Naive thymus-derived CD4-positive, alpha-beta T cell (primary cell): ENCODE measurements around the gene PIGC. TPM values are rescaled to one million over a fixed set of nuclear protein-coding genes. Genes with fewer than 3 reads are reported as not detected.

Source experiments
- ATAC-seq: fragments of 150-1000 bp; cut with Tn5 transposase; 2 replicates; pipeline ENCODE4 v1.10.0; 2021; ENCODE audit warnings: mild to moderate bottlenecking, moderate library complexity
- CTCF ChIA-PET: fragments of 350-600 bp; sonication (Branson Sonifier 250); formaldehyde crosslinking; loops from one replicate; lab custom pipeline; 2021; ENCODE audit warnings: antibody characterized with exemption; lab: Charles Lee
- POLR2A ChIA-PET: fragments of 350-600 bp; sonication (Branson Sonifier 250); formaldehyde crosslinking; loops from one replicate; lab custom pipeline; 2021; ENCODE audit warnings: antibody characterized with exemption, inconsistent platforms; lab: Charles Lee
- DNase-seq, 9 donors: peaks; one replicate each; pipeline versions ENCODE4 v3.0.0 to v3.0.0-alpha.2; 2020 to 2022; ENCODE audit warnings: mixed read lengths in 1 of 9
- H3K27ac ChIP-seq: one replicate; pipeline ENCODE4 v1.7.0; 2013; ENCODE audit warnings: mild to moderate bottlenecking, low read depth, low read length, moderate library complexity
- H3K27me3 ChIP-seq, 2 donors: one replicate each; pipeline ENCODE4 v1.7.0; 2013; ENCODE audit warnings: low read length in 2 of 2, mild to moderate bottlenecking in 2 of 2, moderate library complexity in 2 of 2; ENCODE audit not compliant: control insufficient read depth in 2 of 2, insufficient read depth in 2 of 2
- H3K36me3 ChIP-seq, 3 experiments: 1 replicate in 2 of 3; 2 replicates in 1 of 3; pipeline ENCODE4 v1.7.0; 2013; ENCODE audit warnings: low read length in 3 of 3, mild to moderate bottlenecking in 3 of 3, moderate library complexity in 1 of 3; ENCODE audit not compliant: insufficient read depth in 3 of 3, control insufficient read depth in 2 of 3
- H3K4me1 ChIP-seq, 2 donors: one replicate each; pipeline ENCODE4 v1.7.0; 2013; ENCODE audit warnings: low read length in 2 of 2, mild to moderate bottlenecking in 2 of 2, moderate library complexity in 1 of 2; ENCODE audit not compliant: control insufficient read depth in 2 of 2, insufficient read depth in 2 of 2
- H3K4me3 ChIP-seq: 2 replicates; pipeline ENCODE4 v1.7.0; 2013; ENCODE audit warnings: mild to moderate bottlenecking, low read length
- H3K9me3 ChIP-seq, 3 experiments: 1 replicate in 2 of 3; 2 replicates in 1 of 3; pipeline ENCODE4 v1.7.0; 2013; ENCODE audit warnings: low read length in 3 of 3; ENCODE audit not compliant: control insufficient read depth in 2 of 3
- H3K27ac Mint-ChIP-seq, 9 donors: one replicate each; pipeline ENCODE4 v1.8.0; 2020 to 2022; ENCODE audit warnings: mixed read lengths in 9 of 9, mild to moderate bottlenecking in 8 of 9, moderate library complexity in 5 of 9, inconsistent platforms in 2 of 9
- H3K27me3 Mint-ChIP-seq, 5 donors: one replicate each; pipeline ENCODE4 v1.8.0; 2021 to 2022; ENCODE audit warnings: mixed read lengths in 5 of 5, mild to moderate bottlenecking in 1 of 5
- H3K36me3 Mint-ChIP-seq, 5 donors: one replicate each; pipeline ENCODE4 v1.8.0; 2020 to 2022; ENCODE audit warnings: mixed read lengths in 5 of 5, mild to moderate bottlenecking in 3 of 5, inconsistent platforms in 1 of 5
- H3K4me1 Mint-ChIP-seq, 7 donors: one replicate each; pipeline ENCODE4 v1.8.0; 2020 to 2022; ENCODE audit warnings: mixed read lengths in 7 of 7, mild to moderate bottlenecking in 3 of 7, inconsistent platforms in 1 of 7
- H3K4me3 Mint-ChIP-seq, 10 donors: one replicate each; pipeline ENCODE4 v1.8.0; 2020 to 2022; ENCODE audit warnings: mild to moderate bottlenecking in 10 of 10, mixed read lengths in 10 of 10, moderate library complexity in 6 of 10, inconsistent platforms in 2 of 10
- H3K9me3 Mint-ChIP-seq, 11 donors: one replicate each; pipeline ENCODE4 v1.8.0; 2020 to 2022; ENCODE audit warnings: mixed read lengths in 11 of 11, mild to moderate bottlenecking in 4 of 11, inconsistent platforms in 1 of 11, moderate library complexity in 1 of 11
- intact Hi-C, 2 donors: fragments of 100-400 bp; cut with micrococcal nuclease; formaldehyde crosslinking; loops; one replicate each; pipeline ENCODE4 v1.15.1; 2023
- polyA plus RNA-seq, 2 donors: library from polyadenylated mRNA; unstranded; fragments of 300-500 nt; fragmentation: Illumina TruSeq; gene quantifications; one replicate each; pipeline ENCODE4 v1.2.3, GENCODE V29; 2021
- total RNA-seq, 6 experiments: library from RNA in 5 of 6; stranded (reverse) in 5 of 6; gene quantifications; 1 replicate in 5 of 6; 2 replicates in 1 of 6; pipeline ENCODE4 v1.2.3 and lab custom pipeline; 2021 to 2026

The PIGC gene
- total and polyA plus RNA-seq, 7 experiments from 2014 or later: 21.1 to 142 (median 54.4) TPM

DNA sequence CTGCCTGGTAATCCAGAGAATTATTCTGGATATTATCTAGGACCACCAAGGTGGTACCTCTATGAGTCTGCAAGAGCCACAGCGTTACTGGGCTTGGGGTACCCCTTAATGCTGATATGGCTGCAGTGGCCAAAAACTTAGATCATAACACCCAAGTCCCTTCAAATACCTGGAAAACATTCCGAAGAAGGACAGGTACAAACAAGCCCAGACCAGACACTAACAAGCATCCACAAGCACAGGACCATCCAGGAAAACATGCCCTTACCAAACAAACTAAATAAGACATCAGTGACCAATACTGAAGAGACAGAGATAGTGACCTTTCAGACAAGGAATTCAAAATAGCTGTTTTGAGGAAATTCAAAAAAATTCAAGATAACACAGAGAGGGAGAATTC, 20.5 kb downstream of the PIGC start:
- Histone ChIP-seq H3K27me3 (no peaks in the 10 kb centered on the region), H3K4me1 (peaks cover 13 to 31% of the 10 kb centered on the region in 2 donors), H3K36me3 (no peaks in the 10 kb centered on the region), H3K4me3 (no peak overlapping the region), H3K9me3 (no peaks in the 10 kb centered on the region), H3K27ac (no peak overlapping the region)
- no peak for DNase-seq
- Mint-ChIP-seq H3K27ac (peak overlapping the region in 2 of 9 donors; percentile 35 to 39), H3K27me3 (no peaks in the 10 kb centered on the region), H3K4me1 (peaks cover 5 to 44% (median 40%) of the 10 kb centered on the region in 7 donors), H3K36me3 (peaks cover 0 to 5% (median 0%) of the 10 kb centered on the region in 5 donors), H3K4me3 (no peak overlapping the region), H3K9me3 (no peaks in the 10 kb centered on the region)
- ATAC-seq: no peak
- ChIA-PET POLR2A (interaction anchor here (0.6 kb wide), 1 partner anchor 1294 kb away, joined by 3 read pairs; no protein-coding TSS in a partner anchor), CTCF (interaction anchor here (0.6 to 0.7 kb wide), 2 partner anchors 426 to 1795 kb away, joined by 3 to 4 read pairs; no protein-coding TSS in a partner anchor)
- intact Hi-C loops: loop anchor here in 1 of 2 donors (10.0 kb wide), 1 partner anchor 769 kb away; the partner anchor contains the start of gene MYOC

DNA sequence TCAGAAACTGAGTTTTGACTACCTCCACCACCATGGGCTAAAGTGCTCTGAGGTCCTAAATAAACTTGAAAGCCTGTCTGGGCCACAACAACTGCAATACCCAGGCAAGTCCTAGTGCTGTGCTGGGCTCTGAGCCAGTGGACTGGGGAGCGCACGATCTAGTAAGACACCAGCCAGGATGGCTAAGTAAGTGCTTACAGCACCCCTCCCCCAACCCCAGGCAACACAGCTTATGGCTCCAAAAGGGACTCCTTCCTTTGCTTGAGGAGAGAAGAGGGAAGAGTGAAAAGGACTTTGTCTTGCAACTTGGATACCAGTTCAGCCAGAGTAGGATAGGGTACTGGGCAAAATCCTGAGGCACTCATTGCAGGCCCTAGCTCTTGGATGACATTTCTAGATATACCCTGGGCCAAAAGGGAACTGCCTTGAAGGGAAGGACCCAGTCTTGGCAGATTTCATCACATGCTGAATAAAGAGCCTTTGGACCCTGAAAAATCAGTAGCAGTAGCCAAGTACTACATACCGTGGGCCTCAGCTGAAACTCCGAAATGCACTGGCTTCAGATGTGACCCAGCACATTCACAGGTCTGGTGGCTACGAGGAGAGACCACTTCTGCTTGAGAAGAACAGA, 21.8 kb downstream of the PIGC start:
- CTCF ChIA-PET: interaction anchor here (1.3 kb wide), 1 partner anchor 9 kb away, joined by 3 read pairs; no protein-coding TSS in a partner anchor
- Histone ChIP-seq H3K36me3 (no peaks in the 10 kb centered on the region), H3K4me1 (peaks cover 2 to 21% of the 10 kb centered on the region in 2 donors), H3K27me3 (no peaks in the 10 kb centered on the region), H3K27ac (no peak overlapping the region), H3K4me3 (no peak overlapping the region), H3K9me3 (no peaks in the 10 kb centered on the region)
- no peak overlapping the region for H3K4me3 Mint-ChIP-seq
- no peak for DNase-seq
- peak overlapping the region in 6 of 9 donors; percentile 5 to 60 (median 44) for H3K27ac Mint-ChIP-seq
- peaks cover 0 to 7% (median 3%) of the 10 kb centered on the region in 5 donors for H3K36me3 Mint-ChIP-seq
- ATAC-seq: no peak
- peaks cover 0 to 2% (median 0%) of the 10 kb centered on the region in 5 donors for H3K27me3 Mint-ChIP-seq
- intact Hi-C loops: loop anchor here in 1 of 2 donors (10.0 kb wide), 1 partner anchor 767 kb away; the partner anchor contains the start of gene MYOC
- POLR2A ChIA-PET: interaction anchor here (0.6 kb wide), 1 partner anchor 27 kb away, joined by 3 read pairs; no protein-coding TSS in a partner anchor
- peaks cover 5 to 47% (median 44%) of the 10 kb centered on the region in 7 donors for H3K4me1 Mint-ChIP-seq
- H3K9me3 Mint-ChIP-seq: no peaks in the 10 kb centered on the region

DNA sequence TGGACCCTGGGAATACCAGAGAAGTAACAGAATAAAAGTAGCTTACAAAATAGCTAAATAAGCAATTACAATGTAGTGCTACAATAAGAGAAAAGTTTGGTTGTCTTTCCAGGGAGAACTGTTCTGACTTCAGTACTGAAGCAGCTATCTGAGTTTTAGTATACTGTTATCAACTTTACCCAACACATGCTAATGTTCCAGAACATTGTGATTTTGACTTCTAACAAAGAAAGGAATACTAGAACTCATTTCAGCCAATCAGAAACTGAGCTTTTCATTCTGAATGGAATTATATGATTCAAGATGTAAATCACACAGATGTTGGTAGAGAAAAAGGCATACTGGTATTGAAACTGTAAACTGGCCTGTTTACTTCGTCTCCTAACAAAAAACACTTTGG, 23.5 kb downstream of the PIGC start, which contains the start of gene C1orf105:
TSS of gene C1orf105 (plus strand) at position 301 of the 400 bp plus-strand sequence. CDS start 201 bp downstream, outside the sequence.
- H3K36me3 ChIP-seq: no peaks in the 10 kb centered on the region
- CTCF ChIA-PET: interaction anchor here (0.7 to 0.9 kb wide), 2 partner anchors 9 to 26 kb away, joined by 3 read pairs; no protein-coding TSS in a partner anchor
- POLR2A ChIA-PET: interaction anchor here (0.6 to 1.3 kb wide), 3 partner anchors 12 to 21 kb away, joined by 3 to 4 read pairs (median 4); no protein-coding TSS in a partner anchor
- Mint-ChIP-seq H3K27ac (peak within 1 kb of the TSS in 6 of 9 donors; percentile 17 to 70 (median 44)), H3K4me1 (peaks cover 5 to 52% (median 49%) of the 10 kb centered on the region in 7 donors), H3K36me3 (peaks cover 0 to 8% (median 7%) of the 10 kb centered on the region in 5 donors), H3K27me3 (peaks cover 0 to 2% (median 0%) of the 10 kb centered on the region in 5 donors), H3K9me3 (no peaks in the 10 kb centered on the region), H3K4me3 (no peak within 1 kb of the TSS)
- H3K4me3 ChIP-seq: no peak within 1 kb of the TSS
- H3K27ac ChIP-seq: no peak within 1 kb of the TSS
- no peaks in the 10 kb centered on the region for H3K9me3 ChIP-seq
- intact Hi-C loops: loop anchor here in 1 of 2 donors (10.0 kb wide), 1 partner anchor 766 kb away; the partner anchor contains the start of gene MYOC
- H3K4me1 ChIP-seq: peaks cover 0 to 10% of the 10 kb centered on the region in 2 donors
- ATAC-seq (no peak), DNase-seq (no peak)
- H3K27me3 ChIP-seq: no peaks in the 10 kb centered on the region

DNA sequence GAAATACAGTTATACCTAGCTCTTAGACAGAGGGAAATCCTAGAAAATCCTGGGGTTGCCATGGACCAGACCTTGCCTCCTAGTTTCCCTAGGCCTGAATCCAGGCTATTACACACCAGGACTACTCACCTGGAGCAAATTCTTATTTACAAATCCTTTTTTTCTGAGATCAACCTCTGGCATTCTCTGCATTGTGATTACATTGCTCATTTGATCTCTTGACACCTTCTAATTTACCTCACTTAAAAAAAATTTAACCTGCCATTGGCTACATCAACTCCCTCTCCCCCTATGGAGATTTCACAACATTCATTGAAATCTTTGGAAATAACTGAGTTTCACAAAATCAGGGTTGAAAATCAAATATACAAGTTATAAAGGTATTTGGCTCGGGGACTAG, 26.3 kb downstream of the PIGC start:
- H3K27ac ChIP-seq: no peak overlapping the region
- POLR2A ChIA-PET: interaction anchor here (1.3 to 1.4 kb wide), 2 partner anchors 10 to 23 kb away, joined by 3 to 4 read pairs; no protein-coding TSS in a partner anchor
- Mint-ChIP-seq H3K36me3 (peaks cover 0 to 22% (median 9%) of the 10 kb centered on the region in 5 donors), H3K4me1 (peaks cover 5 to 45% (median 41%) of the 10 kb centered on the region in 7 donors), H3K27me3 (peaks cover 0 to 2% (median 0%) of the 10 kb centered on the region in 5 donors), H3K27ac (peak overlapping the region in 1 of 9 donors; percentile 9), H3K4me3 (peak overlapping the region in 1 of 10 donors; percentile 26), H3K9me3 (no peaks in the 10 kb centered on the region)
- no peaks in the 10 kb centered on the region for H3K9me3 ChIP-seq
- no peak for DNase-seq
- H3K36me3 ChIP-seq: no peaks in the 10 kb centered on the region
- H3K4me3 ChIP-seq: no peak overlapping the region
- CTCF ChIA-PET: interaction anchor here (0.6 to 3.4 kb wide), 5 partner anchors 10 to 42 kb away, joined by 3 to 19 read pairs (median 3); no protein-coding TSS in a partner anchor
- intact Hi-C loops: no loop called here
- no peaks in the 10 kb centered on the region for H3K27me3 ChIP-seq
- H3K4me1 ChIP-seq: peaks cover 0 to 10% of the 10 kb centered on the region in 2 donors
- no peak for ATAC-seq

DNA sequence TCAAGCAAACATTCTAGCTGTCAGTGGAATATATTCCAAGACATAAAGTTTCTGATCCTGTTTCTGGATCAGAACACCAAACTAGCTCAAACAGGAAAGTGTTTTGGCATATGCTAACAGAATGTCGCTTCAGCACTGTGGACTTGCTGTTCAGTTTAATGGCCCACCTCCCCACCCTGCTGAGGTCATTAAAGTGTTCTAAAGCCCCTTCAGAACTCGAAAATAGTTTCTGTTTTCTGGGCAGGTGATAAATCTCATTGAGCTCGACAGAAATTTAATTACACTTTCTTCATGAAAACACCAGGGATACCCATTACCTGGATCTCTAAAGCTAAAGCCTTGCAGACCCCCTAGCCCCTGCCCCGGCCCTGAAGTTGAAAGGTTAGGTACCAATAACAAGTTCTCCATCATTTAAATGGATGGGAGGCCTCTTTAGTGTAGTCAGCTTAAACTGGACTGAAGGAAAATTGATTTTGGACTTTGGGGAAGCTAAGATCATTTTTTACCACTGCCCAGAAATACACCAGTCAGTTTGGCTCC, 27.3 kb downstream of the PIGC start:
- peak overlapping the region in 1 of 9 donors; percentile 59 for H3K27ac Mint-ChIP-seq
- H3K9me3 Mint-ChIP-seq: no peaks in the 10 kb centered on the region
- ChIA-PET POLR2A (interaction anchor here (1.3 to 1.4 kb wide), 2 partner anchors 10 to 22 kb away, joined by 3 read pairs; no protein-coding TSS in a partner anchor), CTCF (interaction anchor here (0.5 to 3.4 kb wide), 3 partner anchors 11 to 327 kb away, joined by 4 to 19 read pairs (median 5); no protein-coding TSS in a partner anchor)
- no peak overlapping the region for H3K27ac ChIP-seq
- no peak overlapping the region for H3K4me3 Mint-ChIP-seq
- no peak for DNase-seq
- H3K36me3 Mint-ChIP-seq: peaks cover 0 to 31% (median 11%) of the 10 kb centered on the region in 5 donors
- H3K27me3 Mint-ChIP-seq: peaks cover 0 to 2% (median 0%) of the 10 kb centered on the region in 5 donors
- H3K4me3 ChIP-seq: no peak overlapping the region
- H3K9me3 ChIP-seq: no peaks in the 10 kb centered on the region
- H3K36me3 ChIP-seq: no peaks in the 10 kb centered on the region
- H3K4me1 ChIP-seq: peaks cover 0 to 9% of the 10 kb centered on the region in 2 donors
- intact Hi-C loops: no loop called here
- ATAC-seq: no peak
- peaks cover 5 to 41% (median 33%) of the 10 kb centered on the region in 7 donors for H3K4me1 Mint-ChIP-seq
- H3K27me3 ChIP-seq: no peaks in the 10 kb centered on the region

DNA sequence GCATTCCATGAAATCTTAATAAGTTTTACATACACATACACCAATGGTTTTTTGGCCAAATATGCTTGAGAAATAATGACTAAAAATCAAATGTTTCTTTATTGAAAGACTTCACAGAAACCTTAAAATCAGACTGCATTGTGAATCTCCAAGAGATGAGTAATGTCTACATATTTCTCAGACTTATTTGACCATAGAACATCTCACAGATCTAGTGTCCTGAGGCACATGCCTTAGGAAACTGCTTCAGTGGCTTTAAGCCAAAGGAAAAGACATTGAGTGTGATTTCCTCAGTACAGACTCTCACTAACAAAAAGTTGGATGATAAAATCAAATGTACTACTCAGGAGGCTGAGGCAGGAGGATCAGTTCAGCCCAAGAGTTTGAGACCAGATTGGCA, 29.5 kb downstream of the PIGC start:
- no peak for DNase-seq
- intact Hi-C loops: no loop called here
- peaks cover 0 to 2% (median 0%) of the 10 kb centered on the region in 5 donors for H3K27me3 Mint-ChIP-seq
- peaks cover 0 to 31% (median 11%) of the 10 kb centered on the region in 5 donors for H3K36me3 Mint-ChIP-seq
- Histone ChIP-seq H3K27ac (no peak overlapping the region), H3K9me3 (no peaks in the 10 kb centered on the region), H3K27me3 (no peaks in the 10 kb centered on the region), H3K4me3 (no peak overlapping the region), H3K36me3 (no peaks in the 10 kb centered on the region), H3K4me1 (no peaks in the 10 kb centered on the region)
- no peak overlapping the region for H3K4me3 Mint-ChIP-seq
- ATAC-seq: no peak
- ChIA-PET CTCF (interaction anchor here (0.7 to 1.3 kb wide), 2 partner anchors 10 to 331 kb away, joined by 3 read pairs; no protein-coding TSS in a partner anchor), POLR2A (interaction anchor here (1.0 kb wide), 1 partner anchor 20 kb away, joined by 3 read pairs; no protein-coding TSS in a partner anchor)
- no peaks in the 10 kb centered on the region for H3K9me3 Mint-ChIP-seq
- peaks cover 0 to 22% (median 15%) of the 10 kb centered on the region in 7 donors for H3K4me1 Mint-ChIP-seq
- no peak overlapping the region for H3K27ac Mint-ChIP-seq
